NT2/D1 (cell line): ENCODE results near the gene U2AF1L4.

ENCODE experiments used
- DNase-seq: peaks from one replicate; pipeline ENCODE4 v3.0.0-alpha.2; 2011; ENCODE audit warnings: low read depth, low spot score
- H3K27me3 ChIP-seq: 2 replicates; pipeline ENCODE4 v1.6.0; 2011; ENCODE audit warnings: mild to moderate bottlenecking; ENCODE audit not compliant: insufficient read length, insufficient read depth
- H3K36me3 ChIP-seq: 2 replicates; pipeline ENCODE4 v1.6.1; 2011; ENCODE audit warnings: mild to moderate bottlenecking, low read length, mixed read lengths; ENCODE audit not compliant: insufficient read depth, insufficient read length
- H3K4me1 ChIP-seq: 2 replicates; pipeline ENCODE4 v1.5.1; 2011; ENCODE audit not compliant: insufficient read depth, insufficient read length
- H3K4me3 ChIP-seq: 2 replicates; pipeline ENCODE4 v1.5.1; 2011; ENCODE audit warnings: low read depth; ENCODE audit not compliant: insufficient read length
- H3K9ac ChIP-seq: 2 replicates; pipeline ENCODE4 v1.6.0; 2011; ENCODE audit warnings: low read depth; ENCODE audit not compliant: insufficient read length
- H3K9me3 ChIP-seq: 2 replicates; pipeline ENCODE4 v1.5.1; 2011; ENCODE audit warnings: mild to moderate bottlenecking, low read length; ENCODE audit not compliant: insufficient read depth
- SUZ12 ChIP-seq: IDR thresholded peaks from 2 replicates; pipeline ENCODE4 v1.6.1; 2011; ENCODE audit not compliant: insufficient read length, insufficient read depth; ENCODE audit errors: extremely low read depth
- YY1 ChIP-seq: IDR thresholded peaks from 2 replicates; pipeline ENCODE4 v1.6.1; 2011; ENCODE audit not compliant: insufficient read length, insufficient read depth
- ZNF274 ChIP-seq: IDR thresholded peaks from 2 replicates; pipeline ENCODE4 v1.6.1; 2011; ENCODE audit warnings: mild to moderate bottlenecking, low read depth, low read length

Gene U2AF1L4

DNA sequence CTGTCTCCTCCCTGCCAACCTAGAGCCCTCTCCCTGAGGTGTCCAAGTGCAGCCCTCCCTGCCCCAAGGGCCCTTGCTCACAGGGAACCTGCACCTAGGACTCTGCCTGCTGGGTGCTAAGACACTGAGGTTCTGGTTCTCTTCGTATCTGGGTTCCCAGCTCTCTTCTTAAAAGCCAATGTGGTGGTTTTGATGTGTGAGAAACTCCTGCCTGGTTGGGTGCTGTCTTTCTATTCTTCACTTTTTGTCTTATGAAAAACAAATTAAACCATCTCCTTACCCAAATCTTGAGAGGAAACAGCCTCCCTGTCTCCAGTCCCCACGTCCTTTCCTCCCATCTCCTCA lies 31.7 kb downstream of the U2AF1L4 start:
- Histone ChIP-seq H3K9me3 (no peaks in the 10 kb centered on the region), H3K36me3 (no peaks in the 10 kb centered on the region), H3K27me3 (no peaks in the 10 kb centered on the region), H3K4me1 (peaks cover 15% of the 10 kb centered on the region), H3K9ac (no peak overlapping the region), H3K4me3 (no peak overlapping the region)
- DNase-seq = no peak
- TF ChIP-seq ZNF274 (no peak), YY1 (no peak), SUZ12 (no peak)

DNA sequence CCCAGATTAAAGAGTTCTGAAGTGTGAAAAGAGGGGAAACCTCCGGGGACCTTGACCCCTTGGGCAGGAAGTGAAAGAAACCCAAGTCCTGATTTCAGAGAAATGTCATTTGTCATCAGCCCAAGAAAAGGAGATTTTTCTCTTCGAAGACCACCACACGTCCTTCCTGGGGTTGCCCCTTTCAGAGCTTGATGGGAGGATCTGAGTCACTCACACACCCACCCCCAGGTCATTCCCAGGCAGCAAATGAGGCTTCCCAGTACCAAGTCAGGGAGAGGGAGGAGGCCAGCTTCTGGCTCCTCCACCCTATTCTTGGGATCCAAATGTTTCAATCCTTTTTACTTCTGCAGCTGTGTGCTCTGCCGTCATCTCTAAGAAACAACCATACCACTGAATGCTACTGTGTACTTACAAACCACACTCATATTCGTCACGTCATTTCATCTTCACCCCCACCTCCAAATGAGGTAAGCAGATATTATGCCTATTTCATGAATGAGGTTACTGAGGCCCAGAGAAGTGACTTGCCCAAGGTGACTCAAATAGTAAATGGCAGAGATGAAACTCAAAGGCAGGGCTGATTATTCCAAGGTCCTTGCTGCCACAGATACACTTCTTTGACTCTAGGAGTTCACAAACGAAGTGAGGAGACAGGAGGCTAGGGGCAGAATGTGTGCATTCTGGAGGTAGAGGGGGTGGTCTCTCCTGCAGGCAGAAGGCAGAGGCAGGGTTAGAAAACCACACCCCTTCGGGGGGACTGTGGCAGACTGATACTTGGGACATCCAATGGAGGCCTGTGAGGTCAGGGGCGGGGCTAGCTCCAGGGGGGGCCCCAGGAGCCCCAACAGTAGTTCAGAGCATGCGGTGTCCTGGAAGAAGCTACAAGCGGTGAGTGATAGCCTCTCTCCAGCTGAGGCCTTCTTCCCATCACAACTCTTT lies 32.4 kb downstream of the U2AF1L4 start:
- DNase-seq = no peak
- TF ChIP-seq YY1 (no peak), SUZ12 (no peak), ZNF274 (no peak)
- Histone ChIP-seq H3K4me1 (peaks cover 15% of the 10 kb centered on the region), H3K9ac (no peak overlapping the region), H3K27me3 (no peaks in the 10 kb centered on the region), H3K36me3 (no peaks in the 10 kb centered on the region), H3K9me3 (no peaks in the 10 kb centered on the region), H3K4me3 (no peak overlapping the region)

DNA sequence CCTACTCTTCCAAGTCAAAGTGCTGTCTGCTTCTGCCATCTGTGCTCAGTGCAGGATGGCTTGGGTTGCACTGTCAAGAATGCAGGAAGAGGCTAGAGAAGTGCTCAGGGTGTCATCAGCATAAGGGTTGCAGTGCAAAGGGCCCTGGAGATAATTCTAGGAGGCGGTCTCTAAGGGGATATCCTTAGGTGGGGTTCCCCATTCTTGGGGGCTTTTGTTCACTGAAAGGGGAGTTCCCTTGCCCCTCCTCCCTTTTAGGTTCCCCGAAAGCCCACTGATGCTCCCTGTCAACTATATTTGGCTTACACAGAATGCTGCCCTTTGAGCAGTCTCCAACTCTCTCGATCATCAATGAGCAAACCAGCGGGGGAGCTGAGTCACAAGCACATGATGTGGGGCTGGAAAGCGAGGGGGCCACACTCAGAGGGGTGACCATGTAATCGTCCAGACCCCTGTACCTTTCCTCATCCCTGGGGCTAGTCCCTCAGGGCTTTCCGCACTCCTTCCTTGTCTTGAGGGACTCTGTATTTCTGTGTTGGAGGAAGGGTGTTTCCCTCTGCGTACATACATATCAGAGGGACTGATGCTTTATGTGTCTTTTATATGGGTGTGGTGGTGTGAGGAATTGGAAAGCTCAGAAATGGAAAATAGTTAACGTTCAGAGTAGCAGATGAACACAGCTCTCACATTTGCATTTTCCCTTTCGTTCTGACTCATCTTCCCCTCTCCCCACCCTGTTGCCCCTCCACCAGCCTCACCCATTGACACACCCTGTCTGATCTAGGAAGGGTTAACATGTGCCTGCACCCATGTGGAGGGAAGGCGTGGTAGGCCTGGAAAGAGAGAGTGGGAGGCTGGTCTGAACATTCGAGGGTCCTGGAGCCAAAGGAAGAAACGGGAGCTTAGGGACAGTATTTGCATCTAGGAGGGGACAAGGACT lies 34.2 kb downstream of the U2AF1L4 start:
- H3K36me3 ChIP-seq = no peaks in the 10 kb centered on the region
- DNase-seq = no peak
- TF ChIP-seq SUZ12 = no peak
- H3K9ac ChIP-seq = no peak overlapping the region
- H3K4me3 ChIP-seq = no peak overlapping the region
- H3K9me3 ChIP-seq = no peaks in the 10 kb centered on the region
- no peaks in the 10 kb centered on the region for H3K27me3 ChIP-seq
- H3K4me1 ChIP-seq = peaks cover 15% of the 10 kb centered on the region

- no peak overlapping the region for H3K4me3 ChIP-seq
- no peak for DNase-seq
- H3K9ac ChIP-seq = no peak overlapping the region
- no peaks in the 10 kb centered on the region; the same call in 1 of the 2 replicates for H3K9me3 ChIP-seq
- H3K4me1 ChIP-seq = peaks cover 4% of the 10 kb centered on the region
- no peaks in the 10 kb centered on the region for H3K36me3 ChIP-seq
- H3K27me3 ChIP-seq = no peaks in the 10 kb centered on the region
- TF ChIP-seq ZNF274 (no peak), YY1 (no peak), SUZ12 (no peak)
Observed at GRCh38 chr19:35708391-35708790, 36.8 kb downstream of the U2AF1L4 start.

DNA sequence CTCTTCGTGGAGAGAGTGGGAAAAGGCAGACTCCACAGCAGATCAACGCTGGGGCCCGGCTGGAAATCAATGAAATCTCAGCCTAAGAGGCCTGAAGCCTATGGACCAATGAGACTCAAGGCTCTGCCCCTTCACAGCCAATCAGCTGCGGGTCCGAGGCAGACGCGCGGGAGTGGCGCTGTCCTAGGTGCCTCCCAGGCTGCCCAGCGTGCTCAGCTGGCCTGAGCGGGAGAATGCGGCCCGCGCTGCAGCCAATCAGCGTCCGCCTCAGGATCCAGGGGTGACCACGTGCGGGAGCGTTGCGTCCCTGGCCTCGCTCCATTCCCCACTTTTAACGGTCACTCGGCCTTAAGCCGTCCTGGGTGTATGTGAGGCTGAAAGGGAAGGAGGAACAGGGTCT lies 41.0 kb downstream of the U2AF1L4 start, which contains the start of gene ZBTB32:
Gene ZBTB32 (plus strand): TSS at position 341 of the 400 bp plus-strand sequence. CDS start 10,069 bp downstream, outside the sequence.
- Histone ChIP-seq H3K36me3 (no peaks in the 10 kb centered on the region), H3K4me1 (peaks cover 2% of the 10 kb centered on the region), H3K9me3 (no peaks in the 10 kb centered on the region; the same call in 1 of the 2 replicates), H3K27me3 (no peaks in the 10 kb centered on the region), H3K9ac (no peak within 1 kb of the TSS), H3K4me3 (no peak within 1 kb of the TSS)
- TF ChIP-seq SUZ12 = no peak
- no peak for TF ChIP-seq ZNF274
- TF ChIP-seq YY1 = no peak
- no peak for DNase-seq

DNA sequence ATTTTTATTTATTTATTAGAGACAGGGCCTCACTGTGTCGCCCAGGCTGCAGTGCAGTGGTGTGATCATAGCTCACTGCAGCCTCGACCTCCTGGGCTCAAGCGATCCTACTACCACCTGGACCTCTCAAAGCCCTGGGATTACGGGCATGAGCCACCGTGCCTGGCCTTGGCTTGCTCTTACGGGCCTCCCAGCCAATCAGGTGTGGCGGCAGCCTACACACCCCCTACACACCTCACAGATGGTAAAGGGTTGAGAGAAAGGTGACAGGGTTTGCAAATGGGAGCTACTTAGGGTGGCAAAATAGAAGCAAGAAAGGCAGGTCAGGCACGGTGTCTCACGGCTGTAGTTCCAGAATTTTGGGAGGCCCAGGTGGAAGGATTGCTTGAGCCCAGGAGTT lies 41.9 kb downstream of the U2AF1L4 start:
- H3K9ac ChIP-seq = no peak overlapping the region
- peaks cover 2% of the 10 kb centered on the region for H3K4me1 ChIP-seq
- no peaks in the 10 kb centered on the region for H3K27me3 ChIP-seq
- no peak for DNase-seq
- H3K9me3 ChIP-seq = no peaks in the 10 kb centered on the region; the same call in 1 of the 2 replicates
- TF ChIP-seq YY1 (no peak), SUZ12 (no peak), ZNF274 (no peak)
- no peaks in the 10 kb centered on the region for H3K36me3 ChIP-seq
- no peak overlapping the region for H3K4me3 ChIP-seq
